ENCODE results near the gene THOP1.
A peak's percentile ranks its signal among the peaks of the same experiment; 100 is the strongest.
"Not testable (repeated sequence)": the region's sequence is repeated elsewhere in the genome, so short reads cannot be mapped to it uniquely, and the experiment has no call there.

THOP1 gene

DNA sequence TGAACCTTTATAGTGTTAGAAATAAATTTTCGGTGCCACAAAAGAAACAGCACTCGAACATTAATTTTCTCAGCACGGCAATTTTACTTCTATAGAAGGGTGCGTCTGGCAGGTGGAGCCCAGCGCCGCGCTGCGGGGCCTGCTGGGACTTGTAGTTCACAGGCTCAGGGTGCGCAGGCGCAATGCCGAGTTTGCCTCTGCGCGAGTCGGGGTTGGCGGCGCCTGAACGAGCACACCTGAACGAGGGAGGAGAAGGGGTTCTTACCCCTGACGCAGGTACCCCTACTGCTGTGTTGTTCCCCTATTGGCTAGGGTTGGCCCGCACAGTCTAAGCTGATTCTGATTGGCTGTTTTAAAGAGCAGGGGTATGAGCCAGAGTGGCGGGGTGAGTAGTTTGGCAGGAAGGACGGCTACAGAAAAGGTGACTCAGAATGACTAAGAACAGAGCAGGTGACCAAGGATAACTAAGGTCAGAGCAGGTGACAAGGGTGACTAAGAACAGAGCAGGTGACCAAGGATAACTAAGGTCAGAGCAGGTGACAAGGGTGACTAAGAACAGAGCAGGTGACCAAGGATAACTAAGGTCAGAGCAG is 32.0 kb downstream of the THOP1 start:
- not testable (repeated sequence) for DNase-seq (ENCODE audit: low read depth)

DNA sequence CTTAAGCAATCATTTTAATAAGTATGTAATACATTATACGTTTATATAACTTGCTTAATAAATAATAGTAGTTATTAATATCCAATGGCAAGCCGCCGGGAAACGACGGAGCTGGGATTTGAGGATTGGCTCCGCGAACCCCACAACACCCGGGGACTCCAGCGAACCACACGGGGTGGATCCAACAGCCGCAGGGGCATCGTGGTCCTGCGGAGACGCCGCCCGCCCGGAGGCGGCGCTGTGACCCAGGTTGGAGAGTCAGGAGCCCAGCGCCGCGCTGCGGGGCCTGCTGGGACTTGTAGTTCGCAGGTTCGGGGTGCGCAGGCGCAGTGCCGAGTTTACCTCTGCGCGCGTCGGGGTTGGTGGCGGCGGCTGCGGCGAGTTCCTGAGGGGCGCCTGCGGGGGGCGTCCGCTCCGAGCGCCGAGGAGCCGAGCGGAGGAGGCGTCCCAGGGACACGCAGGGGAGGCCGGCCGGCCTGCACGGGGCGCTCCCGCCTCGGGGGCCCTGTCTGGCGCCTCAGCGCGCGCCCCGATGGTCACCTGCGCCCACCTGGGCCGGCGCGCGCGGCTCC is 34.3 kb downstream of the THOP1 start, which contains the start of gene ZNF554:
Gene ZNF554, plus strand, starts transcription at position 329 of the 572 bp plus-strand sequence. Its CDS starts 204 bp downstream, at position 533.
- DNase-seq (ENCODE audit: low read depth): peak; percentile 94

DNA sequence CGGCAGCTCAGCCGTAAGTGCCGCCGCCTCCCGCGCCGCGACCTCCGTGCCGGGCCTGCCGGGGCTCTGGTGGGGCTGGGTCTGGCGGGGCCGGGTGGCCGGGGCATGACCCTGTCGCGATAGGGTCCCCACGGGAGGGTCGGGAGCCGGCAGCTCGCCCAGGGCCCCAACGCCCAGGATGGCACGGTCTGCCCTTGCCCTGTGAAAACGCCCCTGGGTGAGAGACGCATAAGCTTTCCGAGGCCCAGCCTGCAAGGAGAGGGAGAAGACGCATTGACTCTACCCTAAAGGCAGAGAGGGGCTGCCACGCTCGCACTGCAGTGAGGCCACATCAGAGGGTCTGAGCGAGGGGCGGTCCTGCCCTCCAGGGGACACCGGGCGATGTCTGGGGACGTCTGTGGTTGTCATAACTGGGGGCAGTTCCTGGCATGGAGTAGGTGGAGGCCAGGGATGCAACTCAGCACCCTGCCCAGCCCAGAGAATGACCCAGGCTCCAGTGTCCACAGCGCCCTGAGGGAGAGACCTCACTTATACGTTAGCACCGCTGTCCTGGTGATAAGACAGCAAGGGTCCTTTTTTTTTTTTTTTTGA is 34.9 kb downstream of the THOP1 start:
- no peak for DNase-seq (ENCODE audit: low read depth)

DNA sequence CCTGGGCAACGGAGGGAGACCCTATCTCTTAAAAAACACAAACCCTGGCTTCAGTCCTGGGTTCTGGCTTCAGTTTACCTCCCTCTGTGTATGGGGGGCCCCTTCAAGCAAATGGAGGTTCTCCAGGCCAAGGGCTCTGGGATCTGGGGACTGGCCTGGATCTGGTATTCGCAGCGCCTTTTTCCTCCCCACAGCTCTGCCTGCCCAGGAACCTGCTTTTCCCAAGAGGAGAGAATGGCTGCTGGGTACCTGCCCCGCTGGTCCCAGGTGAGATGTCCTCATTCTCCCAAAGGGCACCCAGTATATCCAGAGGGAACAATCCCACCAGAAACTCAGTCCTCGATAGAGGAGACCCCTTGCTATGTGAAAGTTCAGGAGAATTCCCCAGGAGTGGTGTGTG is 37.5 kb downstream of the THOP1 start:
- DNase-seq (ENCODE audit: low read depth): no peak

DNA sequence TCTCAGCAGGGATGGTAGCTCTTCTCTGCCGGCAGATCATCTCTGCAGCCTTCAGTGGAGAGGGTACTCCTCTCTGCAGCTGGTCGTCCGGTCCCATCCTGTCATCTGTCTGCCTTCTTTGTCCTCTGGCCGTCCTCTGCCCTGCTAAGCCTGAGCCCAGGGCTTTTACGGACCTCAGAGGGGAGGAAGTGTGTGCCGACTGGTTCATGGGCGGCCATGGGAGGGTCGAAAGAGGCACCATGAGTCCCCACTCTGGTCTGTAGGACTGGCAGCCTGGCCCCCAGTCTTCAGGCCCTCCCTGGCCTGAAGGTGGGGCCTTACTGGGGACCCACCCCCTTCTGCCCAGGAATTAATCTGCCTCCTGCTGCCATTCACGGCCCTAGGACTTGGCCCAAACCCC is 38.3 kb downstream of the THOP1 start:
- DNase-seq (ENCODE audit: low read depth): no peak

DNA sequence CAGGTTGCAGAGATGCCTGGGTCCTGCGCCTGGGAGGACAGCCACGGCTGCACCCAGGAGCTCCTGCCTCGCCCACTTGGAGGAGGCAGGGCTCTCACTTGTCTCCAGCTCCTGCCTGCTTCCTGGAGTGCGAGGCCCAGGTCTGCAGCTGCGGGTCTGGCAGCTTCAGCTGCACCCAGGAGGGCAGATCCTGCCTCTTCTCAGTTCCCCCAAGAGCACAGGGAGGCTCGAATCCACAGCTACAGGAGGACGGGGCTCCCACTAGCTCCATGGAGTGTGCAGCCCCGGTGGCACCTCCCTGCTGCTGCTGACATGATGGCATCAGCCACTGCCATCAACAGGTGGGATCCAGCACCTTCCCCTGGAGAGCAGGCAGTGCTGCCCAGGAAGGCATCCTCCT is 38.8 kb downstream of the THOP1 start:
- no peak for DNase-seq (ENCODE audit: low read depth)

DNA sequence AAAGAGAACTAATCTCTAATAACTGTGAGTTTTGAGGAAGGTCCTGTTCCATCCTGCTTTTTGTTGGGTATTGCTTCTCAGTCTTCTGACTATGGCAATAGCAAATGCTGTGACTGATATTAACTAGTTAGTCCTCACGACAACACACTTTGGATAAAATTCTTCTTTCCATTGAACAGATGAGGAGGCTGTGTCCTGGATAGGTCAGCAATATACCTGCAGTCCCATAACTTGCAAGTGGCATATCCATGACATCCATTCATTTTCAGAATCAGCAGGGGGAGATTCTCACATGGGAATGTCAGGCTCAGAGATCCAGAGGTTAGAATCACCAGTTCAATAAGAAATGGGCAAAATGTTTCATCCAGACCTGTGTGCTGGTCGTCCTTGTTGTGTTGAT is 41.7 kb downstream of the THOP1 start:
- DNase-seq (ENCODE audit: low read depth): no peak

DNA sequence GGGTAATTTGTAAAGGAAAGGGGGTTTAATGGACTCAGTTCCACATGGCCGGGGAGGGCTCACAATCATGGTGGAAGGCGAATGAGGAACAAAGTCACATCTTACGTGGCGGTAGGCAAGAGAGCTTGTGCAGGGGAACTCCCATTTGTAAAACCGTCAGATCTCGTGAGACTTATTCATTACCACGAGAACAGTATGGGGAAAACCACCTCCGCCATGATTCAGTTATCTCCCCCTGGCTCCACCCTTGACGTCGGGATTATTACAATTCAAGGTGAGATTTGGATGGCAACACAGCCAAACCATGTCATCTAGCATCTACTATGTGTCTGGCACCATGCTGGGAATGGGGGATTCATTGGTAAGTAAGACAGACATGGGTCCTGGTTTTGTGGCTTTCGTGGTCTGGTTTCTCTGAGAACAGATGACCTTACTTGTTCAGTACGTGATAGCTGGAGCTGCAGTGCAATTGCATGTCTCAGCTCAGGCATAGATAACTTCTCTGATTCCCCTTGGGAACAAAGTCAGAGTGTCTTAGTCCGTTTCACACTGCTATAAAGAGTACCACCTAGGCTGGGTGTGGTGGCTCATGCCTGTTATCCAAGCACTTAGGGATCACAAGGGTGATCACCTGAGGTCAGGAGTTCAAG is 42.7 kb downstream of the THOP1 start:
- DNase-seq (ENCODE audit: low read depth): no peak

DNA sequence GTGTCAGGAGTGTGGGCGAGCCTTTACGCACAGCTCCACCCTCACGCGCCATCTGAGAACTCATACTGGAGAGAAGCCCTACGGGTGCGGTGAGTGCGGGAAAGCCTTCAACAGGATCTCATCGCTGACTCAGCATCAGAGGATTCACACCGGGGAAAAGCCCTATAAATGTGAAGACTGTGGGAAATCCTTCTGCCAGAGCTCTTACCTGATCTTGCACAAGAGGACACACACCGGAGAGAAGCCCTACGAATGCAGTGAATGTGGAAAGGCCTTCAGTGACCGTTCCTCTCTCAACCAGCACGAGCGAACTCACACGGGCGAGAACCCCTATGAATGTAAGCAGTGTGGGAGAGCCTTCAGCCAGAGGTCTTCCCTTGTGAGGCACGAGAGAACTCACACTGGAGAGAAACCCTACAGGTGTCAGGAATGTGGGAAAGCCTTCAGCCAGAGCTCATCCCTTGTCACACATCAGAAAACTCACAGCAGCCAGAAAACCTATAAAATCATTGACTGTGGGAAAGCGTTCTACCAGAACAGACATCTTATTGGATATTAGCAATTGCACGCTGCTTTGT is 49.1 kb downstream of the THOP1 start:
- DNase-seq (ENCODE audit: low read depth): no peak

DNA sequence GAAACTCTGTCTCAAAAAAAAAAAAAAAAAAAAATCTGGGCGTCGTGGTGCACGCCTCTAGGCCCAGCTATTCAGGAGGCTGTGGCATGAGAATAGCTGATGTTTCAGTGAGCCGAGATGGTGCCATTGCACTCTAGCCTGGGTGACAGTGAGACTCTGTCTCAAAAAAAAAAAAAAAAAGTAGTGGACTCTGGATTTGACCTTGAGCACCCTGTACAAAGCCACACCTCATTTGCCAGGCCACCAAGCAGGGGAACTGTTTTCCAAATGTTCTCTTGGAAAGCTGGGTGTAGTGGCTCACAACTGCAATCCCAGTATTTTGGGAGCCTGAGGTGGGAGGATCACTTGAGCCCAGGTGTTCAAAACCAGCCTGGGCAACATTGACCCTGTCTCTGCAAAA is 52.1 kb downstream of the THOP1 start:
- DNase-seq (ENCODE audit: low read depth): no peak

DNA sequence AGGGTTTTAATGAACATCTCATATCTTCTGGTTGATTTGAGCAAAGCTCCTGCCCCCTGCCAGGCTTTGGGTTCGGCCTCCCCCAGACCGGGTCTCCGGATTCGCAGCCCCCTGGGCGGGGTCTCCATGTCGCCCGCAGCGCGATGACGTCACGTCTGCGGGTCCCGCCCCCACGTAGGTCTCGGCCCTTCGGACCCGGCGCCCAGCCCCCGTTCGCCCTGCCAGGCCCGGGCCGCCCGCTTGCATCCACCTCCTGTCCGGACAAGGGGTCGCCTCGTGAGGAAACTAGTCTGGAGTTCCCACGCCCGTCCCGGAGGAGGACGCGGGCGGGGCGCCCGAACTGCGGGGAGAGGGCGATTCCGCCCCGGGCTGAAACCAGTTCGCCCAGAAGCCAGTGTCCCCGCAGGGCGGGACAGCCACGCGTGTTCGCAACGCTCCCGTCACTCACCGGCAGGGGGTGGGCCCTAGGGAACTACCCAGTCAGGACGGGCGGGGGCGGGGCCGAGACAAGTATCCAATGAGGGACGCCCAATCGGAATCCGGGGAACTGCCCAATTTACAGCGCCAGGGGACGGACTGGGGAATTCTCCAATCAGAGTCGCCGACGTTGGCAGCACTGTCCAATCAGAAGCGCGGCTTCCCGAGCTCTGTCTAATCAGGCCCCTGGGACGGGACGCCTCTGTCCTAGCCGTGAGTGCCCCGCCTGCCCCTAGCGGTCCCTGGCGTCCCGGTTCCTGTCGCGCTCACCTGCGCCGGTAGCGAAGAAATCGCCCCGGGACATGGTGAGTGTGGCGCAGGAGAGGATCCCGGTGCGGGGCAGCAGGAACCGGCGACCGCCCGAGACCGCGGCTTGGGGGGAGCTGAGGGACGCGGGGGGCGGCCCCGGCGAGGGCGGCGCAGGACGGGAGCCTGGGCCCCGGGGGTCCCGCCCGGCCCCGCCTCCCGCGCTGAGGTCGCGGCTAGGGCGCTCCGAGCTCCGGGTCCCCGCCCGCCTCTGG is 55.8 kb downstream of the THOP1 start, which contains the start of gene ZNF555:
Gene ZNF555, plus strand, starts transcription at position 682 of the 998 bp plus-strand sequence. Its CDS starts 98 bp downstream, at position 780.
- DNase-seq (ENCODE audit: low read depth): peak; percentile 97

DNA sequence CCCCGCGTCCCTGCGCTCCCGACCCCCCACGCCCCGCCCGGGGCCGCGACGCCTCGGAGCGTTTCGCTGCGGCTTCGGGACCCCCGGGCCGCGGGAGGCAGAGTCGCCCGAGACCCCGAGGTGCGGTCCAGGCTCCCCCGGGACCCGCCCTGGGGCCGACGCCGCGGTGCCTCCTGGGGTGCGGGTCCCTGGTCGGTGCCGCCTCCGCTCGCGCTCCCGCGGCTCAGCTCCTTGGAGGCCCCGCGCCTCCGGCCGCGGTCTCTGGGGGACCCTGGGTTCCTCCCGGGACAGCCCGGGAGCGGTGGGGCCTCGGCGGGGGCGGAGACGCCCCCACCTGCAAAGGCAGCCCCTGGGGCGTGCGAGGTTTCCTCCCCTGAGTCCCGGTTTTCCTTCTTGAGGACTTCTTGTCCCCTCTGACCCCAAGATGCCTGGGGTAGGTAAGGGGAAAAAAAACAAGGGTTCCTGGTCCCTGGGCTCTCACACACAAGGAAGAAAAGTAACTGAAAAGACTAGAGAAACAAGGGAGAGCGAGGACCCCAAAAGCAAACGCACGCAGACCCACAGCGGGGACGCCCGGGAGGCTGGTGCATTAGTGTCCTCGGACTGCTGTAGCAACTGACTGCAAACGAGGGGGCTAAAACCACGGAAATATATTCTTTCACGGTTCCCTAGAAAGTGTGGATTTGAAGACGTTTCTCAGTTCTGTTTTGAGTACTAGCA is 56.7 kb downstream of the THOP1 start:
- DNase-seq (ENCODE audit: low read depth): no peak

DNA sequence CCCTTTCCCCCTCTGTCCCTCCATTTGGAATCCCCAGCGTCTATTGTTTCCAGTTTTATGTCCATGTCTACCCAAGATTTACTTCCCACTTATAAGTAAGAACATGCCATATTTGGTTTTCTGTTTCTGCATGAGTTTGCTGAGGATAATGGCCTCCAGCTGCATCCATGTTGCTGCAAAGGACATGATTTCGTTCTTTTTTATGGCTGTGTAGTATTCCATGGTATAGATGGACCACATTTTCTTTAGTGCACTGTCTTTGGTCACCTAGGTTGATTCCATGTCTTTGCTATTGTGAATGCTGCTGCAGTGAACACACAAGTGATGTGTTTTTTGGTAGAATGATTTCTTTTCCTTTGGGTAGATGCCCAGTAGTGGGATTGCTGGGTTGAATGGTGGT is 59.8 kb downstream of the THOP1 start:
- DNase-seq (ENCODE audit: low read depth): no peak

DNA sequence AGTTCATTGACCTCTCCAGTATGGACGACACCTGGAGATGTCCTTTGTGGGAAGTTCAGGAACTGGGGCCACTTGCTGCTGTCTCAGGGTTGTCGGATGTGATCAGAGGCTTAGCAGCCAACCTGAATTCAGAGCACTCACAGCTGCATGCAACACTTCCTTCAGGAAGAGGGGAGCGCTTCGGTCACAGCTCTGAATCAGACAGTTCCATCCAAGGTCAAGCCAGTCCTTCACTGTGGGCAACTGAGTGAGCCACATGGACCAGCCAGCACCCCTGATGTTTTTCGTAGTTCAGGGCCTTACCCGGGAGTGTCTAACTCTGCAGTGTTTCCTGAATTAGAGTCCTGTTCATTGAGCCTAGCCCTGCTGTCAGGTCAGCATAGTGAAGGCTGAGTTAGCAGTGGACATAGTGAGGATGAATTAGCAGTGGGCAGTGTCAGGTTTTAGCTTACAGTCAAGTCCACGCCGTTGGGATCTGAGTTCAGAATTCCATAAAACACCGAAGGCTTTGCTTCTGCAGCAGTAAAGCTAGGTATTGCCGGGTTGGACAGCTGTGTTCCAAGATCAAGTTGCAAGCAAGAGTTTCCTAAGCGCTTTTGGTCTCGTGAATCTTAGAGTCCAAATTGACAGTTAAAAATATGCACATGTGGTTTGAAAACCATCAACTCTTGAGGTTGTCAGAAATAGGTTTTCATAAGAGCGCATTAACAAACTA is 61.0 kb downstream of the THOP1 start:
- no peak for DNase-seq (ENCODE audit: low read depth)

DNA sequence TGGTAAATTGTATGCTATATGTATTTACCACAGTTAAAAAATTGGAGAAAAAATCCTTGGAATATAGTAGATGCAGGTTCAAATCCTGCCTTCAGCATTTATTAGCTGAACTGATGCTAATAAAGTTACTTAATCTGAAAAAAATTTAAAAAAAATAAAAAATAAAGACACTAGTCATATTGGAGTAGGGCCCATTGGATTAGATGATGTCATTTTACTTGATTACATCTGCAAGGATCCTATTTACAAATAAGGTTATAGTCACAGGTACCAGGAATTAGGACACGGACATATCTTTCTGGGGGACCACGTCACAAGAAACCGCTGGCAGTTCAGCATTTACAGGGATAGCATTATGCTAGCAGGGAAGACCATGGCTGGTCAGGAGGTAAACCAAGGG is 62.2 kb downstream of the THOP1 start:
- no peak for DNase-seq (ENCODE audit: low read depth)

DNA sequence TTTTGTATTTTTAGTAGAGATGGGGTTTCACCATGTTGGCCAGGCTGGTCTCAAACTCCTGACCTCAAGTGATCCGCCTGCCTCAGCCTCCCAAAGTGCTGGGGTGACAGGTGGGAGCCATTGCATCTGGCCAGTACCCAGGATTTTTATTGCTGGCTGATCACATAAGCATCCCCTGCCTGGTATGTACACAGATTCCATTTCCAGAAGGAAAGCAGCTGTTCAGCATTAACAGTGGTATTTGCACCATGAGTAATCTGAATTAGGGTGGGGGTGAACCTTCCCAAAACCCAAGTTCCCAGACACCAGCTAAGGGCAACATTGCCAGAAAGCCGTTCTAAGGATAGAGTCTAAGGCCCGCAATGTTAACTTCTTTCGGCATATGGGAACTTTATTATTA is 63.3 kb downstream of the THOP1 start:
- no peak for DNase-seq (ENCODE audit: low read depth)

DNA sequence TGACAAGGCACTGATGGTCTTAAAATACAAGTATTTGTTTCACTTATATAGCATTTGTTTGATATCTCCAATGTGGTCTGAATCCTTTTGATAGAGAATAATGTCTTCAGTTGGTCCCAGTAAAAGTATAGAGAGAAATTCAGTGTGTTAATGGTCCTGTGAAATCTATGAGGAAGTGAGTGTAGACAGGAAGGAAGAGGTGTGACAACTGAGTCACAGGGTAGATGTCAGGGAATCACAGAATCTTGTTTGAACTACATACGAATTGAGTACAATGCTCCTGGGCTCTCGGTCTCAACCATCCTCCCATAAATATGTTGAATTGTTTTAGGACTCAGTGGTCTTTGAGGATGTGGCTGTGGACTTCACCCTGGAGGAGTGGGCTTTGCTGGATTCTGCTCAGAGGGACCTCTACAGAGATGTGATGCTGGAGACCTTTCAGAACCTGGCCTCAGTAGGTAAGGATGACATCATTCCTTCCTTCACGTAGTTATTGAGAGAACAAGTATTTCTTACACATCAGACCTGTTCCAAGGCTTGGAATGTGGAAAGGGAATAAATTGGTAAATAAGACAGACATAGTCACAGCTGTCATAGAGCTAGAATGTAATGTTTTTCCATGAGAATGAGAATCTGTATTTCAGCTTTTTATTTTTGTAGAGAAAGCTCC is 65.1 kb downstream of the THOP1 start:
- no peak for DNase-seq (ENCODE audit: low read depth)

DNA sequence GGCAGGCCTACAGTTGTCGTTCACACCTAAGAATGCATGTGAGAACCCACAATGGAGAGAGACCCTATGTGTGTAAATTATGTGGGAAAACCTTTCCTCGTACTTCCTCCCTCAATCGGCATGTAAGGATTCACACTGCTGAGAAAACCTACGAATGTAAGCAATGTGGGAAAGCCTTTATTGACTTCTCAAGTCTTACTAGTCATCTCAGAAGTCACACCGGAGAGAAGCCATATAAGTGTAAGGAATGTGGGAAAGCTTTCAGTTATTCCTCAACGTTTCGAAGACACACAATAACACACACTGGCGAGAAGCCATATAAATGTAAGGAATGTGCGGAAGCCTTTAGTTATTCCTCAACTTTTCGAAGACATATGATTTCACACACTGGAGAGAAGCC is 67.3 kb downstream of the THOP1 start:
- DNase-seq (ENCODE audit: low read depth): no peak

DNA sequence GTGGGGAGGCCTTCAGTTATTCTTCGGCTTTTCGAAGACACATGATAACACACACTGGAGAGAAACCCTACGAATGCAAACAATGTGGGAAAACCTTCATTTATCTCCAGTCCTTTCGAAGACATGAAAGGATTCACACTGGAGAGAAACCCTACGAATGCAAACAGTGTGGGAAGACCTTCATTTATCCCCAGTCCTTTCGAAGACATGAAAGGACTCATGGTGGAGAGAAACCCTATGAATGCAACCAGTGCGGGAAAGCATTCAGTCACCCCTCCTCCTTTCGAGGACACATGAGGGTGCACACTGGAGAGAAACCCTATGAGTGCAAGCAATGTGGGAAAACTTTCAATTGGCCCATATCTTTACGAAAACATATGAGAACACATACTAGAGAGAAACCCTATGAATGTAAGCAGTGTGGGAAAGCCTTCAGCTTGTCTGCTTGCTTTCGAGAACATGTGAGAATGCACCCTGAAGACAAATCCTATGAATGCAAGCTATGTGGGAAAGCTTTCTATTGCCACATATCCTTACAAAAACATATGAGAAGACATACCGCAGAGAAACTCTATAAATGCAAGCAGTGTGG is 67.8 kb downstream of the THOP1 start:
- DNase-seq (ENCODE audit: low read depth): no peak

All from T-helper 22 cell (primary cell).